Esophagus squamous epithelium (tissue), 4 donors: ENCODE results near the gene NAV2.

Experiments
- CTCF ChIP-seq, 6 experiments: fragments of 450-650 bp in 4 of 6; fragments of 200-600 bp in 2 of 6; sonication (generic) in 2 of 6; IDR thresholded peaks; one replicate each; pipeline ENCODE4 v1.5.1; 2016 to 2019; ENCODE audit warnings: antibody characterized with exemption in 6 of 6, mild to moderate bottlenecking in 4 of 6, moderate library complexity in 4 of 6
- POLR2A ChIP-seq, 4 donors: fragments of 450-650 bp; IDR thresholded peaks; one replicate each; pipeline ENCODE4 v1.6.1; 2017; ENCODE audit warnings: antibody characterized with exemption in 4 of 4, mild to moderate bottlenecking in 4 of 4, moderate library complexity in 3 of 4

GRCh38 chr11:19977941-19978340 is 265.3 kb downstream of the NAV2 start:
- TF ChIP-seq POLR2A (IDR thresholded peaks at IDR 0.05) (no peak), CTCF (IDR thresholded peaks at IDR 0.05) (no peak)
